T-helper 1 cell treated with Interleukin-12 subunit alpha and Interleukin-12 subunit beta and Interleukin-4 antibody, amounts not matched to agents 30 ng/mL and 1 ng/mL, for 36 hours (primary cell): ENCODE results near the gene PARG. TPM values are rescaled to one million over a fixed set of nuclear protein-coding genes. Genes with fewer than 3 reads are reported as not detected.
"Not testable (repeated sequence)": the region's sequence is repeated elsewhere in the genome, so short reads cannot be mapped to it uniquely, and the experiment has no call there.

Experiments used
- intact Hi-C: fragments of 100-400 bp; cut with micrococcal nuclease; formaldehyde crosslinking; loops from one replicate; pipeline ENCODE4 v1.15.1; 2024
- total RNA-seq: library from RNA; stranded (reverse); gene quantifications from 2 replicates; pipeline ENCODE4 v1.2.3, GENCODE V29; 2022

Gene PARG
- total RNA-seq, 1 donor from 2014 or later = 33.2 TPM

DNA sequence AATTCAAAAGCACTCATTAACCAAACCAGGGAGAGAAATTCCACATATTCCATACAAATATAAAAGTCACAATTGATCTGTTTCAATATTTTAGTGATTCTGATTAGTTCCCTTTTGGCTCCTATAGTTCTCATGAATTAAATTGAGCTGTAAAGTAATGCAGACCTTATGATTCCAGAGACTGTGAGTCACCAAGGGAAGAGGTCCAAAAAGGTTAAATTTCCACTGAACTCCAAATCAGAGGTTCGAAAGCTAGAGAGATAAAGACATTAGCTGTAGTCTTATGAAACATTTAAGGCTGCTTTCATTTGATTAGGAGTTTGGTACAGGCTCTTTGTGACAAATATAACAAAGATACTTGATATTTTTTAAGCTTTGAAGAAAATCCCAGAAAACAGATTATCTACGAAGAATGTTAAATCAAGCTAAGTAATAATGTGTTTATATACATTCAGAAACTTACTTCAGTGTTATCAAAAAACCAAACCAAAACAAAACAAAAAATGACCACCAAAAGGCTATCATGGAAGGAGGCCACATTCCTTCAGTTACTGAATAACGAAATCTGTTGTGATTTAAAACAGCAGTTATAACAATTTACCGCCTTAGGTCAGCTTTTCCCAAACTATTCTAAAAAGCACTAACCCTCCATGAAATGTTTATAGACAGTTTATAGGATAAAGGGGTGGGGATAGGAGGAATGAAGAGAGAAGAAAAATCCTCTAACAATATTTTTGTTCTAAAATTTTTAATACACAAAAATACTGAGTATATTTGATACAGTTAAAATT lies 33.3 kb downstream of the PARG start:
- intact Hi-C loops = not testable (repeated sequence)

DNA sequence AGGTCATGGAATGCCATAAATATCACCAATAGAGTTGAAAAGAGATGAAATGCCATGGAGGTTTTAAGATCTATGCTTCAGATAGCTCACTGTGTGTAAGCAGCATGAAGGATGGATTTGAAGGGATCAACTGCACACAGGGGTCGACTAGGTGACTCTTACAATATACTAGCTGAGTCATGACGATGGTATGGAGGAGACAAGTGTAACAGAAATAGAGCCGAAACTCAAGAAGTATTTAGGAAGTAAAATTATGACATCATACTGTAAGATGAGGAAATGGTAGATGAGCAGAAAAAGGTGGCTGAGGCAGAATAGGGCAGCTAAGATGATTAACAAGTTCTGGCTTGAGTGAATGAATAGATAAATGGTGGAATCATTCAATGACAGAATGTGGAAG lies 38.0 kb downstream of the PARG start:
- intact Hi-C loops = not testable (repeated sequence)

DNA sequence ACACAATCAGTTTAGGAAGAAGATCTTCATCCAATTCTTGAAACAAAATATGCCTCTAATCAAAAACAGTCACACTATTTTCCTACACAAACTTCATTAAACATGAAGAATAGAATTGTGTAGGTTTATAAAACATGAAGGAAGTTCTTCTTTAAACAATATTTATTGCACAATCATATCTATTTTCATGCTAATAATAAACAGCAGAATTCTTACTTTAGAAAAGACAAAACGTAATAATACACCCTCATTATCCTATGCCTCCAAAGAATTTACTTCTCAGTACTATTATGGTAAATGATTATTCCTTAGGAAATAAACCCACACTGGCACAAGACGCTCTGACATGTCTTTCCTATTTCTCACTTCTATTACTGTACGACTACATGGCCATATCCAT lies 41.4 kb downstream of the PARG start:
- intact Hi-C loops = not testable (repeated sequence)

DNA sequence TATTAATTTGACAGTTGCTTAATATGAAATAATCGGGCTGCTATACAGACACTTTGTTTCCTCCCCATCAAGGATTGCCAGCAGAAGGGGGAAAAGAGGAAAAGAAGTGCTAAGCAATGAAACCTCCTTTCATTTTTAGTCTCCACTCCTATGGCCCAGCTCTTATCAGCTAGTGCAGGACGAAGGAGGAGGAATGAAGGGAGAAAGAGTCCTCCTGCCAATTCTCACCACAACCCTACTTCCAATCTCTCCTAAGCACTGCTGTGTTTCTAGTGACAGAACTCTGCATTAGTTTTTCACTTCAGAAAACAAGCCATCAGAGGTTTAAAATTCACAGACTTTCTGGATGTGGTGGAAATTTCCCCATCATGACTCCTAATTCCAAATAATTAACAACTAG lies 41.8 kb downstream of the PARG start:
- intact Hi-C loops = not testable (repeated sequence)

DNA sequence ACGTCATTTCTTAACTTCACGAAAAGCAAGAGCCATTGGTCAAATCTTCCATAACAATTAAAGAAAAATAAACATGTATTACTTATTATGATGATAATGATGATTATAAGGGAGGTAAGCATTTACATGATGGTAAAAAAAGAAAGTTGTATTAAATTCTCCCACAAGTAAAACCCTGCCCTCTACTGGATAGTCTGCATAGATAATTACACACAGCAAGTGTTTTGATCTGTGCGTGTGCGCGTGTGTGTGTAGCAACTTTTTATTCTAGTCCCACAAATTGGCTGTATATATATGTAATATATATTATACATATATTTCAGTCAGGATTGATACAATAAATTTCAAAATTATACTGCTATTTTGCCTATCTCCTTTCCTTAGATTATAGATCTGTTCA lies 51.8 kb downstream of the PARG start:
- intact Hi-C loops = not testable (repeated sequence)

DNA sequence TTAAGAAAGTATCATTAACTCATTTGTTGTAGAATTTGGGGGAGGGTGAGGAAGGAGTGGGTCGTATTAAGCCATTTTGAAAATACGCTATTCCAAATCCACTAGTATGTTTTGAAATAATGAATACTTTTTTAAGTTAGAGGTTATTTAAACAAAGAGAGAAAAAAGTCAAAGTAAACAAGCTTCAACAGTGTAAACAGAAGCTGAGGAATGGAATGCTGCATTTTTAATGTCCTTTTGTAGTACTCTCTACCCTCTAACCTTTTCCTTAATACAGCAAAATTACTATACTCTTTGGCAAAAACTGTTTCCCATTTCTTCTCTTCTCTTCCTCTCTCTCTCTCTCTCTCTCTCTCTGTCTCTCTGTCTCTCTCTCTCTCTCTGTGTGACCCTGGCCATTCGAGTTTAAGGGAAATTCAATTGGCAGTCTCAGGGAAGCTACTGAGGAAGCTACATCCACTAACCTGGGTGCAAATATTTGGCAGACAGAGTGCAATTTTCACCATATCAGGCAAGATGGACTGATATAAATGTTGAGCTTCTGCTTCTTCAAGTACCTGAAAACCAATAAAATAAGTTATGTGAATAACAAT lies 57.0 kb downstream of the PARG start:
- intact Hi-C loops = not testable (repeated sequence)

DNA sequence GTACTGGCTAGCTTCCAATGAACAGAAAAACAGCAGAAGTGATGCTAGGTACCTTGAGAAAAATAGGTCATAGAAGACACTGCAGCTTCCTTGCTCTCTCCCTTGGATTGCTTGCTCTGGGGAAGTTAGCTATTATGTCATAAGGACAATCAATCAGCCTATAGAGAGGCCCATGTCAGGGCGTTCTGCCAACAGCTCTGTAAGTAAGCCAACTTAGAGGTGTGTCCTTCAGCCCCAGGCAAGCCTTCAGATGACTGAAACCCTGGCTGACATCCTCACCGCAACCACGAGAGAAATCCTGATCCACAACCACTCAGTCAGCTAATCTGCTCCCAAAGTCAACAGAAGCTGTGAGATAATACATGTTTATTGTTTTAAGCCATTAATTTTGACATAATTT lies 58.0 kb downstream of the PARG start:
- intact Hi-C loops = not testable (repeated sequence)

DNA sequence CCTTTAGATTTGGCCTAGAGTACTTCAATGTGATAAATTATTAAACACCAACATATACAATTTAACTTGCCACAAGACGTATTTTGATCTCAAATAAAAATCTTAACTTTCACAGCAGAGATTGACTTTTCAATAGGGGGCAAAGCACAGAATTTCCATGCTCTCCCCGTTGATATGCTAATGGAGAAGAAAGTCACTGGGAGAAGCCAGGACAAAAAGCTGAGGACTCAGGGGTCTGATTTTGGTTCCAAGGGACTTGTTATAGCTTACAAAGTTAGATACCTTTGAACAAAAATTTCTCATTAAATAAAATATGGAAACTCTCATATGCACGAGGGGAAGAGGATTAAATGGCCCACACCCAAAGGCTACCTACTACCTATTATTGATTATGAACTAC lies 59.5 kb downstream of the PARG start:
- intact Hi-C loops = not testable (repeated sequence)

DNA sequence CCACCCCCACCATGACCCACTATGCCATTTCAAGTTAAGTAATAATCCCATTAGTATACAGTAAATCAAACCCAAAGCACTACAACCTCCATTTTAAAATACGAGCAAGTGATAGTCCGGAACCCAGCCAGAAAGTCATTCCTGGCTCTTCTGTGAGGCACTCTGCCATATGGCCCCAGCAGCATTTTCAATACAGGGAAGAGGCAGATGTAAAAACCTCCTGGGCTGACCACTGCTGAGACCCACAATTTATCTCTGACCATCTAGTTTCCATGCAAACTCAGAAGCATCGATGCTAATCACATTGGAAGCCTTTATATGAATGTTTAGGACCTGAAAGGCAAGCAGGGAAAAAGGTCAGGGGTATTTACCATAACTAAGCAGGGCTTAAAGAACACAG lies 69.1 kb downstream of the PARG start:
- intact Hi-C loops = not testable (repeated sequence)

DNA sequence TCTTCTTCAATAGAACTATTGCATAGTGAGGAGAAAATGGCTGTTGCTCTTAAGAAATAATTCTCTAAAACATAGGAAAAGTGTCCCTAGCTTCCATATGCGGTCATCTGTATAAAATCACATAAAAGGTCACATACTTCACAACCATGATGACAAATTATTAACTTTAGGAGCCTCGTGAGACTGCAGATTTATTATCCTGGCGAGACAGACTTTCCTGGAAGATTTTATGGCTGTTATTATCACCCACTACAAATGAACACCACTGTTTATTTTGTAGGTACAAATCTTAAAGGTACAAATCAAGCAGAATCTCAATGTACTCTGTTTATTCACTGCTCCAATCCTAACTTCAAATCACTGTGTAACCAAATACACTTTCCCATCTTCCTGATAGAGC lies 70.4 kb downstream of the PARG start:
- intact Hi-C loops = not testable (repeated sequence)

DNA sequence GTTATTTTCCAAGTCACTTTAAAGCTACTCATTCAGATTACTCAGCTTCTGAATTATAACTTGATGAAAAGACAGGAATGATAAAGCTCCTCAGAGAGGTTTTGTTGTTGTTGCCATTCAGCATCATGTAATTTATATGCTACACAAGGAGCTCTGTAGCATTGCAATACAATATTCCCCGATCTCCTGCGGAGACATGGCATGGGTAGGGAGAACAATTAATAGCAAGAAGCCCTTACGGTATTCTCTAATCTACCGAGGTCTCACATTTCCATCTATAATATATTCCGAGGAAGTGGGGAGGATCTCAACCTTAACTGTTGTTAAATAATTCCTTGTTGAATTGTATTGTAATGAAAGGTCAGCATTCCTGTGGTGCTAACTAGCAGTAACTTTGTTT lies 81.9 kb downstream of the PARG start:
- intact Hi-C loops = not testable (repeated sequence)

DNA sequence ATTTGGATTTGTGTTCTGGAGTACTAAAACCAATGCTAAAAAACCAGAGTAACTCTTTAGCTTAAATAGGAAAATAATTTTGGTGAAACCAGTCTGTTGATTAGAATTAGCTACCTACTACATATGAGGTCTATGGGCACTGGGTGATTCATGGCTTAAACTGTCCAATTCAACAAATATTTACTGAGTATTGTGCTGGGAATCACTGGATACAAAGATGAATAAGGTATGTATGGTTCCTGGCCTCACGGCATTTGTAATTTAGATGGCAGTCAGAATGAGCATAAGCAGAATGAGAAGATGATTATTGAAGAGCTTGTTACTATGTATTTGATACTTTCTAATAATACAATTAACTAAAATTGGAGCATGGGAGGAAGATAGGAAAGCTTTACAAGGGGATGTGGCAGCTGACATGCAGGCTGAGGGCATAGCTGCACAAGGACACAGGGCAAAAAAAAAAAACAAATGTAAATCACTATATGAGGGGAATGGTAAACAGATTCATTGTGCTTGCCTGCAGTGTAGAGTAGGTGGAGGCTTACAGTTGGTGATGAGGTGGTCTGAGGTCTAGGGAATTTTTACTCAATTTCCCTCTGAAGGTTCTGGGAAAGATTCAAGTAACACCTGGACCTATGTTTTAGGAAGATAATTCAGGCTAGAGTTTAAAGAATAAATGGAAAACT lies 83.0 kb downstream of the PARG start:
- intact Hi-C loops = not testable (repeated sequence)

DNA sequence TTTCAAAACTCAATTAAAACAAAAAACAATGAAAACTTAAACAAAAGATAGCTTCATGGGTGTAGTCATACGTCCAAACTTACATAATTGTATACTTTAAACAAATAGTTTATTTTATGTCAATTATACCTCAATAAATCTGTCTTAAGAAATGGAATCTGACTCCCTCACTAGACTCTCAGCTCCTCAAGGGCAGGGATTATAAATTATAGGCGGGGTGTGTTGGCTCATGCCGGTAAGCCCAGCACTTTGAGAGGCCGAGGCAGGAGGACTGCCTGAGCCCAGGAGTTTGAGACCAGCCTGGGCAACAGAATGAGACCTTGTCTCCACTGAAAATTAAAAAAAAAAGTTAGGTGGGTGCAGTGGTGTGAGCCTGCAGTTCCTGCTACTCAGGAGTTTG lies 92.3 kb downstream of the PARG start:
- intact Hi-C loops = not testable (repeated sequence)

DNA sequence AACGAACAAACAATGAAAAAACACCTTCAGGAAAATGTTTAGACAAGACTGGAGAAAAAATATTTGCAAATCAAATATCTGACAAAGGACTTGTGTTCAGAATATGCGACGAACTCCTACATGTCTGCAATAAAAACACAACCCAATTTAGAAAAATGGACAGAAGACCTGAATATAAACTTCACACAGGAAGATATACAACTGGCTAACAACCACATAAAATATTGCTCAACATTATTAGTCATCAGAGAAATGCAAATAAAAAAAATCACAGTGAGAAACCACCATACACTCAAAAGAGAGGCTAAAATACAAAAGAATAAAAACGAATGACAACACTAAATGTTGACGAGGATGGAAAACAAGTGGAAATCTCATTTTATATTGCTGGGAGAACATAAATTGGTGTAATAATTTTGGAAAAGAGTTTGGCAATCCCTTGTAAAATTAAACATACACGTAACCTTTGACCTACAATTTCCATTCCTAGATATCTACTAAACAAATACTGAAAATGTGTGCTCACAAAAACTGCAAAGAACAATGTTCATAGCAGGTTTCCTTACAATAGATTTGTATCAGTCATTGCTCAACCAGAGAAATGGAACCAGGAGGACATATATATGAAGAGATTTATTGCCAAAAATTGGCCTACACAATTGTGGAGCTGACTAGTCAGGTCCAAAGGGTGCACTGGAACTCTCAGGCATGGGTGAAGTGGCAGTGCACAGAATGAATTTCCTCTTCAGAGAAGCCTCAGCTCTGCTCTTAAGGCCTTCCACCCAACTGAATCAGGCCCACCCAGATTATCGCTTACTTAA lies 96.8 kb downstream of the PARG start:
- intact Hi-C loops = no loop called here

DNA sequence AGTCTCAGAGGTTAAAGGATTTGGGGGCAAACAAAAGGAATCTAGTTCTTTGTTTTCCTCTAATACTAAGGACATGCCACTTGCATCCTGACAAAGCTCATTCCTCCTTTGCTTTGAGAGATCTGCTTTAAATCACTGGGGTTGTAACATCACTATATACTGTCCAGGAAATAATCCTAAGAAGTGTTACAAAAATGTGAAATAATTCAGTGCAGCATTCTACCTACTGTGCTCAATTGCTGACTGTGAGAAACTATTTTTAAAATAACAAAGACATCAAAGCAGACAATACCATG lies 99.5 kb downstream of the PARG start:
- intact Hi-C loops = not testable (repeated sequence)

DNA sequence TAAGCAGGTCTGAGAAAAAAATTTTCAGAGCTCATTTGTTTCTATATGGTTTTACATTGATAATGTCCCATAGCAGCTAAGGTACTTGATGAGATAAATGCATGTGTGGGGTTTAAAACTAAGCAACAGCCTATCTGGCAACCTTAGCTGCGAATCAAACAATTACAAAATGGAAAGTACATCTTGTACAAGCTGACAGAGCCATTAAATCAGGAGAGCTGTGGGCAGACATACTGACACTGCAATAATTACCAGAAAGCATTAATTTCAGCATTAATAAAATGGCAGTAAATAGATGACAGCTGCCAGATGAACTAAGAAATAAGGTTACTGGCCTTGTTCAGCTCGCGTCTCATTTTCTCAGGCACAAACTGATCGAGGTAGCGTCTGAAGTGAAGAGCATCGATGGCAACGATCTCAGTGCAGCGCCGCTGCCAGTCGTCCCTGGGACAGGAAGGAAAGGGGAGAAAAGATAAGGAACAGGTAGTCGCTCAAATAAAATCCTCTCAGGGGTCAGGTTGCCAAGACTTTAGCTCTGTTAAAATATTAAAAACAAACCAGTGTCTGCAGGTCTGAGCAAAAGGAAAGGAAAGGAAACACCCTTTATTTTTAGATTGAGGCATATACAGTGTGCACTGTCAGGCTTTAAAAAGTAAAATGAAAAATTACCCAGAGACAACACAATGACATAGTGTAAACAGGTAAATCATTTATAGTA lies 100.1 kb downstream of the PARG start:
- intact Hi-C loops = no loop called here

DNA sequence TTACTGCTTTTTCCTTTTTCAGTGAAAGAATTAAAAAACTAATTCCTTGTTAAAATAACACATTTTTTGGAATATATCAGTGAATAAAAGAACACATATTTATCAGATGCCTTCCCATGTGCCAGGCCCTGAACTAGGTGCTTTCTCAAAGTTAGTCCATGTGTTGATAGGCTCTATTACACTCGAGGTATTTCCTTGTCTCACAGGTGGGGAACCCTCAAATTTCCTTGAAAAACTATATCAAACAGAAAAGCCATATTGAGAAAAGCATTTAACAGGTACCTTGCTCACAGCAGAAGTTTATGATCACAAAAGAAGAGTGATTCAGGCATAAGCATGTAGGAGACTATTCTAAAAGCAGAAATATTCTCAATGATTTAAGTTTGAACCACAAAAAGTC lies 104.1 kb downstream of the PARG start:
- intact Hi-C loops = no loop called here

DNA sequence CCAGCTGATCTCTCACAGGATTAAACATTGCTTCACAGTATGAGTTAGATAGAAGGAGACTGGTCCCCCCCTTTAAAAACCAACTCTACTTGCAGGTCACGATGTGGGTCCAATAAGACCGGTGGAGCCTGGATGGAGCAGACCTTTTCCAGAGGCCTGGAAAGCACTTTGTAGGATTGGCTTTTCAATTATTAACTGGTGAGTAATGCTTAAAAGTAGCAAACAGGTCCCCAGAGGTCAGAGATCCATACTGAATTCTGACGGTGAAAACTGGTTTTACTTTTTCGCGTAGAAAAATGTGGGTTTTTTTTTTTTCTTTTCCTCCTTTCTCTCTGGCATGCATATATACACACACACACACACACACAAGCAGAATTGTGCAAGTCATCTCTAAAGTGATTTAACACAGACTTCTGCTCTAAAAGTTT lies 104.8 kb downstream of the PARG start:
- intact Hi-C loops = no loop called here

DNA sequence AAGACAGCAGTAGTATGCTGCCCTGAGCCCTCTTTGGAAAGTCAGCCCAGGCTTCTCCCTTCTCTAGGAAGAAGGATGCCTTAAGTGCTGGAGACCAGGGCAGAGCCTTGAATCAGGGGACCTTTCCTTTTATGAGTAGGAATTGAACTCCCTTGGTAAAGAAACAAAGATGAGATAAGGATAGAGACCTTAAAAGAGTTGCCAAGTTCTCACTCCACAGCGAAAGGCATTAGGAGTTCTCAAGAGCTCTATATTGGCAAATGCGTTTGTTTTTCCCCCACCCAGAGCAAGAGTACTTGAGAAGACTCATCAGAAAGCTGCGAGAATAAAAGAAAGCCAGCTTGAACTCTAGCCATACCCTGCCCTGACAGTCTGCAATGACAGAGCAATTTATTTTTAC lies 106.9 kb downstream of the PARG start:
- intact Hi-C loops = no loop called here

DNA sequence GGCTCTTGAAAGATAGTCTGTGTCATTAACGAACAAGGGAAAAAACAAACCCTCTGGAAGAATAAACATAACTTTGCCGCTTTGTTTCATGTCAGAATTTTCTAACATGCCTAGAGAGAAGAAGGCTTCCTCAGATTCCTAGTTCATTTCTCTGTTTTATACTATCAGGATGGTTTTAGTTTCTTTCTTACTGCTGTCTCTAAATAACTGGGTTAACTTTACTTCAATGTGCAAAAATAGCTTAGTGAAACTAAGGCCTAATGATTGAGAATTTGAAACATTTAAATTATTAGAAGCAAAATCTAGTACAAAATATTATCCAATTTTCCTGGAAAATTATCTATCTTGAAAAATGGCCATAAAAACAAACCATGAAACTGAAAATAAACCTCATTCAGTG lies 107.6 kb downstream of the PARG start:
- intact Hi-C loops = no loop called here

DNA sequence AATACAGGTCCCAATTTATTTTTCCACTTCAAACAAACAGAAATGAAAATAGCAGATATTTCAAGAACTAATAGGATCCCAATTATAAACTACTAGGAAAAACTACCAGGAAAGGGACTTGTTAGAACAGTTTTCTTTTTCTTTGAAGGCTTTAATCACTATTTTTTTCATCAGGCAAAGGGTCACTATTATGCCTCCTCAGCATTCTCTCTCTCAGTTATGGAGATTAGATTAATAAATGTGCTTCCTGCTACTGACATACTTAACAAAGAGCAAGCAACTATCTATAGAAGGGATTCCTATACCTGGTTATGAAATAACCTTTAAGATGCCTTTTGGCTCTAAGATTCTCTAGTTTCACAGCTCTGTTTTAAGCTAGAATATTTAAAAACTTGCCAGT lies 108.7 kb downstream of the PARG start:
- intact Hi-C loops = no loop called here
